Subcutaneous adipose tissue (tissue), 4 donors: ENCODE measurements around the gene RIPK3. TPM values are rescaled to one million over a fixed set of nuclear protein-coding genes. Genes with fewer than 3 reads are reported as not detected.

Experiments used
- total RNA-seq, 4 donors: library from RNA; depleted of rRNA; stranded (reverse); fragments of >200 nt; gene quantifications; one replicate each; pipeline ENCODE4 v1.1.0, GENCODE V29; 2016
- TF ChIP-seq, protein P1 (sequence below): fragments of 450-650 bp; IDR thresholded peaks from one replicate; pipeline ENCODE4 v1.5.1; 2016; ENCODE audit warnings: low read depth, mild to moderate bottlenecking, control low read depth, antibody characterized with exemption, moderate library complexity

RIPK3 gene
- total RNA-seq, 4 donors from 2014 or later: 10.3 to 14.3 (median 12.3) TPM

DNA sequence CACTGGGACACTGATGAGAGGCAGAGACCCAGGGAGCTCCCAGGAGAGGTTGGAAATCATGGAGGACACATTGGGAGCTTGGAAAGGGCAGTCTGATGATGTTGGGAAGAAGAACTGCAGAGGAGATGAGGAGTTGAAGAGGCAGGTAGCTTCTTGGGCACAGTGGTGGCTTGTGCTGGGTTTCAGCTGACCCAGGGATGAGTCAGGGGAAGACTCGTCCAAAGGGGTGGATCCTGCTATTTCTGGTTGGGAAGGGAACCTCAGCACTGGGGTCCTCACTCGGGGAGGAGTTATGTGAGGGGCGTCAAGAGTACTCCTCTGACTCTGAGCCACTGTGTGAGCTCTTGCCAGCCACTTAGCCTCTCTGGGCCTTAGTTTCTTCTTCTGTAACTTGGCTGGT, 16.4 kb downstream of the RIPK3 start:
- TF ChIP-seq, protein P1, sequence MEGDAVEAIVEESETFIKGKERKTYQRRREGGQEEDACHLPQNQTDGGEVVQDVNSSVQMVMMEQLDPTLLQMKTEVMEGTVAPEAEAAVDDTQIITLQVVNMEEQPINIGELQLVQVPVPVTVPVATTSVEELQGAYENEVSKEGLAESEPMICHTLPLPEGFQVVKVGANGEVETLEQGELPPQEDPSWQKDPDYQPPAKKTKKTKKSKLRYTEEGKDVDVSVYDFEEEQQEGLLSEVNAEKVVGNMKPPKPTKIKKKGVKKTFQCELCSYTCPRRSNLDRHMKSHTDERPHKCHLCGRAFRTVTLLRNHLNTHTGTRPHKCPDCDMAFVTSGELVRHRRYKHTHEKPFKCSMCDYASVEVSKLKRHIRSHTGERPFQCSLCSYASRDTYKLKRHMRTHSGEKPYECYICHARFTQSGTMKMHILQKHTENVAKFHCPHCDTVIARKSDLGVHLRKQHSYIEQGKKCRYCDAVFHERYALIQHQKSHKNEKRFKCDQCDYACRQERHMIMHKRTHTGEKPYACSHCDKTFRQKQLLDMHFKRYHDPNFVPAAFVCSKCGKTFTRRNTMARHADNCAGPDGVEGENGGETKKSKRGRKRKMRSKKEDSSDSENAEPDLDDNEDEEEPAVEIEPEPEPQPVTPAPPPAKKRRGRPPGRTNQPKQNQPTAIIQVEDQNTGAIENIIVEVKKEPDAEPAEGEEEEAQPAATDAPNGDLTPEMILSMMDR: no peak

DNA sequence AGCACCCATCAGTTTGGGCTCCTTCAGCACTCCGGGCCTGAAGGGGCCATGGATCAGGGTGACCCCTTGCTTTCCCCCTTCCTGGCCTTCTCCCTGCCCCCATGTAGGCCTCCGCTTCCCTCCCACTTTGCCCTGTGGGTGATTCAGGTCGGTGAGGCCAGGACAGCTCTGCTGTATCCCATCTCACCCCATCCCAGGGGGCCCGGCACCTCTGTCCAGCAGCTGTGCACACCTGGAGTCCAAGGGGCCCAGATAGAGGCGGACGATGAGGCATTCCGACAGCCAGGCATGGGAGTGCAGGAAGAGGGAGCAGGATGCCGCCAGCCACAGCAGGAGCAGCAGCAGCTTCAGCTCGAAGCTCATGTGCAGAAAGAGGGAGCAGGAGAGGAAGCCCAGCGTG, 17.1 kb downstream of the RIPK3 start:
- TF ChIP-seq, protein P1: no peak

DNA sequence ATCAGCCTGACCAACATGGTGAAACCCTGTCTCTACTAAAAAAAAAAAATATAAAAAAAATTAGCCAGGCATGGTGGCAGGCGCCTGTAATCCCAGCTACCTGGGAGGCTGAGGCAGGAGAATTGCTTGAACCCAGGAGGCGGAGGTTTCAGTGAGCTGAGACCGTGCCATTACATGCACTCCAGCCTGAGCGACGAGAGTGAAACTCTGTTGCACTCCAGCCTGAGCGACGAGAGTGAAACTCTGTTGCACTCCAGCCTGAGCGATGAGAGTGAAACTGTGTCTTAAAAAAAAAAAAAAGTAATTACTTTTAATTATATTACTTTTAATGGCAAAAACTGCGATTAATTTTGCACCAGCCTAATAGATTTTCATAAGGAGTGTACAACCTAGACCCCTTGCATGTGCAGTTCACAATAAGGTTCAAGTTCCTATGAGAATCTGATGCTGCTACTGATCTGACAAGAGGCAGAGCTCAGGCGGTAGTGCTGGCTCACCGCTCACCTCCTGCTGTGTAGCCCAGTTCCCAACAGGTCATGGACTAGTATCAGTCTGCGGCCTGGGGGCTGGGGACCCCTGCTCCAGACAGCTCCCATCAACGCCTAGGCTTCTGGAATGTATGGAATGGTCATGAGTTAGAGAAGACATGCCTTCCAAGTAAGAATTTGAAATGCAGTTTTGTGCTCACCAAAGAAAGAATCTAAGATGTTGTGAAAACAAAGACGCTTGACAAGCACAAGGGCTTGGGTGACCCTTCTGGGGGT, 18.4 kb downstream of the RIPK3 start:
- TF ChIP-seq, protein P1: no peak

DNA sequence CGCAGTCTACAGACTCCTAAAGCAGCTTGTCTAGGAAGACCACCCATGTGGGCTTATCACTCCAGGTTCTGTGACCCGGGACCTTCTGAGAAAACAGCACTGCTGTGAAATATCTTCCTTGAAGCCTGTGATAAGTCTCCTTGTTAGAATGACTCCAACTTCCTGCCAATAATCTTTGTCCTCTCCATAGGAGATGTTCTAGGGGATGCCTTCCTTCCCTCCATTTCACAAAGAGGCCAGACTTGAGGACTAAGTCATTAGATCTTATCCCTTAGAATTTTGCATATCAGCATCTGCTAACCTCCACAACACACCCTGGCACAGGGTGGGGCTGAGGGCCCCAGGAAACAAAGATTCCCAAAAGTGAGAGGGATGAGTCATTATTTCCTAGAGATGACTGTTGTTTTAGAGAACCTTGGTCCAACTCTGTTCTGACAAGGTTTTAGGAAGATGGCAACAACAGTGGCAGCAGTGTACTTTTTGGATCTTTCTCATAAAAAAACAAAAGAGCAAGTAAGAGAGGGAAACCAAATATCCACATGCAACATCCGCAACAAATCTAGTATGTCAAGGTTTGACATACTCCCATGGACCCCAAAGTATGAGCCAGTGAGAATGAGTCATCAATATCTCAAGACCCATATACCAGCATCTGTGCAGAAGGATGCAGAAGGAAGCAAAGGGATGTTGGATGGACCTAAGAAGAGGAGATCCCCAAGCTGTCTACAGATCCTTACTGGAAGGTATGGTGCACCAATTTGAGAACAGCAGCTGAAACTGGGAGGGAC, 22.5 kb downstream of the RIPK3 start:
- TF ChIP-seq, protein P1: no peak

DNA sequence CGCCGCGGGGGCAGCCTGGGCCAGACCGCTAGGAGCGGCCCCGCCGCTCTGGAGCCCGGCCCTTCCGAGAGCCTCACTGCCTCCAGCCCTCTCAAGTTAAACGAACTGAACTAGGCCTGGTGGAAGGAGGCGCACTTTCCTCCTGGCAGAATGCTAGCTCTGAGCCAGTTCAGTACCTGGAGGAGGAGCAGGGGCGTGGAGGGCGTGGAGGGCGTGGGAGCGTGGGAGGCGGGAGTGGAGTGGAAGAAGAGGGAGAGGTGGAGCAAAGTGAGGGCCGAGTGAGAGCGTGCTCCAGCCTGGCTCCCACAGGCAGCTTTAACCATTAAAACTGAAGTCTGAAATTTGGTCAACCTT, 23.2 kb downstream of the RIPK3 start:
- TF ChIP-seq, protein P1: no peak

DNA sequence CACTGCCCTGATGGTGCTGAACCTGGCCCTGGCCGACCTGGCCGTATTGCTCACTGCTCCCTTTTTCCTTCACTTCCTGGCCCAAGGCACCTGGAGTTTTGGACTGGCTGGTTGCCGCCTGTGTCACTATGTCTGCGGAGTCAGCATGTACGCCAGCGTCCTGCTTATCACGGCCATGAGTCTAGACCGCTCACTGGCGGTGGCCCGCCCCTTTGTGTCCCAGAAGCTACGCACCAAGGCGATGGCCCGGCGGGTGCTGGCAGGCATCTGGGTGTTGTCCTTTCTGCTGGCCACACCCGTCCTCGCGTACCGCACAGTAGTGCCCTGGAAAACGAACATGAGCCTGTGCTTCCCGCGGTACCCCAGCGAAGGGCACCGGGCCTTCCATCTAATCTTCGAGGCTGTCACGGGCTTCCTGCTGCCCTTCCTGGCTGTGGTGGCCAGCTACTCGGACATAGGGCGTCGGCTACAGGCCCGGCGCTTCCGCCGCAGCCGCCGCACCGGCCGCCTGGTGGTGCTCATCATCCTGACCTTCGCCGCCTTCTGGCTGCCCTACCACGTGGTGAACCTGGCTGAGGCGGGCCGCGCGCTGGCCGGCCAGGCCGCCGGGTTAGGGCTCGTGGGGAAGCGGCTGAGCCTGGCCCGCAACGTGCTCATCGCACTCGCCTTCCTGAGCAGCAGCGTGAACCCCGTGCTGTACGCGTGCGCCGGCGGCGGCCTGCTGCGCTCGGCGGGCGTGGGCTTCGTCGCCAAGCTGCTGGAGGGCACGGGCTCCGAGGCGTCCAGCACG, 23.8 kb downstream of the RIPK3 start:
- TF ChIP-seq, protein P1: no peak
